SKM-1 (cell line): ENCODE data around the gene PDE9A.

ENCODE experiments used
- DNase-seq: peaks from one replicate; lab custom pipeline; 2025; ENCODE audit not compliant: unreplicated experiment; lab: John Stamatoyannopoulos, UW

PDE9A gene

GRCh38 chr21:42641311-42642218 lies 11.9 kb upstream of the PDE9A start:
- no peak for DNase-seq

- no peak for DNase-seq
These were observed 11.1 kb upstream of the PDE9A start for GRCh38 chr21:42642219-42642745.

GRCh38 chr21:42644223-42645208 lies 8.9 kb upstream of the PDE9A start:
- no peak for DNase-seq

- no peak for DNase-seq
These were observed 8.0 kb upstream of the PDE9A start for GRCh38 chr21:42645211-42646075.

- DNase-seq = no peak
These were observed 7.2 kb upstream of the PDE9A start for GRCh38 chr21:42646076-42646825.

- DNase-seq = no peak
These were observed 6.6 kb upstream of the PDE9A start for GRCh38 chr21:42646836-42647235.

- no peak for DNase-seq
These were observed 4.8 kb upstream of the PDE9A start for GRCh38 chr21:42648606-42649005.

- no peak for DNase-seq
These were observed 4.0 kb upstream of the PDE9A start for GRCh38 chr21:42649122-42650032.

GRCh38 chr21:42650033-42650370 lies 3.4 kb upstream of the PDE9A start:
- DNase-seq = no peak

- no peak for DNase-seq
These were observed 2.7 kb upstream of the PDE9A start for GRCh38 chr21:42650441-42651421.

GRCh38 chr21:42651515-42652401 lies 1.7 kb upstream of the PDE9A start:
- no peak for DNase-seq

GRCh38 chr21:42652527-42653230 lies 742 bp upstream of the PDE9A start:
- no peak for DNase-seq

GRCh38 chr21:42654179-42654912 lies 925 bp downstream of the PDE9A start:
- DNase-seq = no peak

- no peak for DNase-seq
These were observed 1.7 kb downstream of the PDE9A start for GRCh38 chr21:42654913-42655795.
